Measurements from ENCODE around the gene SLC39A11.

Gene SLC39A11

DNA sequence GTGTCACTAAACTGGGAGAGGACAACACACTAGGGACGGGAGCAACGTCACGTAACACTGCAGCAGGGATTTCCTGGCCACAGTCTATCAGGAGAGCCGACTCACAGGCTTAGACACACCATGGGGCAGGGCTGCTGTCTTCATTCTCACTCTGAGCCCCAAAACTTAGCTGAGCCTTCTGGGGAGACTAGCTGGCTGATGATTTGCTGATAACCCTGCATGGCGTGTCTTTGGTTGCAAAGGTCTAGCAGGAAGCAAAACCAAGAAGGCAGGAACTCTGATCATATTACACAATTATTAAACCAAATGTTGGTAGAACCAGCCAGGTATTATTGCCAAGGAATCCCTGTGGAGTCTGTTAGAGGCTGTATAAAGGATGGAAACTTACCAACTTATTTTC, 345.0 kb downstream of the SLC39A11 start:
- Histone ChIP-seq H3K4ac (ENCODE audit: low read depth, low read length) (no peak overlapping the region), H3K79me2 (ENCODE audit: control insufficient read depth, insufficient read depth, low read length, poor library complexity) (no peaks in the 10 kb centered on the region), H3K4me2 (ENCODE audit: low read length) (no peak overlapping the region), H2AFZ (ENCODE audit: insufficient read depth, low read length, poor library complexity) (no peak overlapping the region), H3K14ac (ENCODE audit: low read length) (no peak overlapping the region), H2BK120ac (ENCODE audit: insufficient read depth, low read length, poor library complexity) (no peak overlapping the region), H2BK5ac (ENCODE audit: low read depth, low read length, poor library complexity) (no peak overlapping the region), H3K4me3 (ENCODE audit: low read depth, low read length) (no peak overlapping the region), H3K23ac (ENCODE audit: low read length) (no peak overlapping the region), H3K9me3 (ENCODE audit: insufficient read depth, low read depth, low read length) (peaks cover 3% of the 10 kb centered on the region), H3K18ac (ENCODE audit: low read length) (no peak overlapping the region), H3K27me3 (ENCODE audit: insufficient read depth, low read length) (no peaks in the 10 kb centered on the region), H4K91ac (ENCODE audit: low read depth, low read length) (no peak overlapping the region), H4K12ac (ENCODE audit: low read depth, low read length) (no peak overlapping the region), H3K9ac (ENCODE audit: low read length) (no peak overlapping the region), H2BK12ac (ENCODE audit: low read length) (no peak overlapping the region), H3K4me1 (ENCODE audit: control insufficient read depth in 1 of 2, insufficient read depth in 2 of 2, low read length in 2 of 2) (no peaks in the 10 kb centered on the region), H4K8ac (ENCODE audit: low read depth, low read length) (no peak overlapping the region), H3K79me1 (ENCODE audit: low read length) (no peaks in the 10 kb centered on the region), H3K27ac (ENCODE audit: low read depth, low read length) (no peak overlapping the region), H3K36me3 (ENCODE audit: control insufficient read depth in 1 of 2, insufficient read depth in 2 of 2, low read length in 2 of 2) (no peaks in the 10 kb centered on the region), H2AK5ac (ENCODE audit: low read length) (no peak overlapping the region)
- no CpG with 5 or more reads among the region's 5 CpGs for WGBS (ENCODE audit: extremely low coverage, insufficient coverage, insufficient read length)
- no peak for DNase-seq

DNA sequence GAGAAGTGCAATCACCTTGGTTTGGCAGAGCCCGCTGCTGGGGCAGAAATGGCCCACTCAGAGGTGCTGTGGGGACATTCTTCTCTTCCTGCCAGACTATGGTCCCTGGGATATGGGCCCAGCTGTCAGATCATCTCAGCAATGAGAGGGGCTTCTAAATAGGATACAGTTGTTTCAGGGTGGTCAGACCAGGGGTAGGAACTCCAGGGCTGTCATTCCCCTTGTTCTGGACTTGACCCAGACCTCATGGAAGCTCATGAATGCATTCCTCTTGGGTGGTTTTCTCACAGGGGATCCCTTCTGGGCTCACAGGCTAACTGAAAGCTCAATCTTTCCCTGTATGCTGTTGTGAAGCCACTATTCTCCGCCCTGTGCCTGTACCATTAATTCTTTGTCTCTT, 347.2 kb downstream of the SLC39A11 start:
- no peak overlapping the region for H3K9ac ChIP-seq (ENCODE audit: low read length)
- H3K36me3 ChIP-seq (ENCODE audit: control insufficient read depth in 1 of 2, insufficient read depth in 2 of 2, low read length in 2 of 2): no peaks in the 10 kb centered on the region
- no peak overlapping the region for H2BK5ac ChIP-seq (ENCODE audit: low read depth, low read length, poor library complexity)
- no peak overlapping the region for H3K4me2 ChIP-seq (ENCODE audit: low read length)
- no peaks in the 10 kb centered on the region for H3K79me1 ChIP-seq (ENCODE audit: low read length)
- H4K91ac ChIP-seq (ENCODE audit: low read depth, low read length): no peak overlapping the region
- DNase-seq: no peak
- H2AFZ ChIP-seq (ENCODE audit: insufficient read depth, low read length, poor library complexity): no peak overlapping the region
- H3K23ac ChIP-seq (ENCODE audit: low read length): no peak overlapping the region
- H3K27me3 ChIP-seq (ENCODE audit: insufficient read depth, low read length): no peaks in the 10 kb centered on the region
- no peak overlapping the region for H2AK5ac ChIP-seq (ENCODE audit: low read length)
- H3K14ac ChIP-seq (ENCODE audit: low read length): no peak overlapping the region
- no peak overlapping the region for H3K27ac ChIP-seq (ENCODE audit: low read depth, low read length)
- H3K4ac ChIP-seq (ENCODE audit: low read depth, low read length): no peak overlapping the region
- peaks cover 2% of the 10 kb centered on the region for H3K9me3 ChIP-seq (ENCODE audit: insufficient read depth, low read depth, low read length)
- H4K8ac ChIP-seq (ENCODE audit: low read depth, low read length): no peak overlapping the region
- no peak overlapping the region for H2BK120ac ChIP-seq (ENCODE audit: insufficient read depth, low read length, poor library complexity)
- no CpG with 5 or more reads among the region's 2 CpGs for WGBS (ENCODE audit: extremely low coverage, insufficient coverage, insufficient read length)
- H3K79me2 ChIP-seq (ENCODE audit: control insufficient read depth, insufficient read depth, low read length, poor library complexity): no peaks in the 10 kb centered on the region
- no peak overlapping the region for H3K4me3 ChIP-seq (ENCODE audit: low read depth, low read length)
- no peak overlapping the region for H3K18ac ChIP-seq (ENCODE audit: low read length)
- H4K12ac ChIP-seq (ENCODE audit: low read depth, low read length): no peak overlapping the region
- no peak overlapping the region for H2BK12ac ChIP-seq (ENCODE audit: low read length)
- no peaks in the 10 kb centered on the region for H3K4me1 ChIP-seq (ENCODE audit: control insufficient read depth in 1 of 2, insufficient read depth in 2 of 2, low read length in 2 of 2)

DNA sequence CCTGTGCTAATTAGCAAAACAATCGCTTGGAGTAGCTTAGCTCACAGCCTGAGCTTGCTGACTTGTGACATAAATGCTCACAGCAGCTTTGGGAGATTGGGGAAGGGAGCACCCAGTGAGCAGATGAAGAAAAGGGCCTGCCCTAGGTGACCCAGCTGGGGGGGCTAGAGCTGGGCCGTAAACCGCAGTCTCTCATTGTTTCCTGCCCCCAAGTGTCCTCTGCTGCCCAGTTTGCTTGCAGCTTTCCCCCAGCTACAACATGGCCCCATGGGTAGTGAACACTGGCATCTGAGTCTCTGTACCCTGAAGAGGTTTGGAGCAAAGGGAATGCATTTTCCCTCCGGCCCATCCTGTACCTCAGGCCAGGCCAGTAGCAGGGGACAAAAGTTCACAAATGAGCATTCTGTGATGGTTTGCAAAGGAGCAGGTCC, 349.4 kb downstream of the SLC39A11 start:
- no peak for DNase-seq
- Histone ChIP-seq H3K79me1 (ENCODE audit: low read length) (no peaks in the 10 kb centered on the region), H3K9me3 (ENCODE audit: insufficient read depth, low read depth, low read length) (peaks cover 2% of the 10 kb centered on the region), H3K79me2 (ENCODE audit: control insufficient read depth, insufficient read depth, low read length, poor library complexity) (no peaks in the 10 kb centered on the region), H4K12ac (ENCODE audit: low read depth, low read length) (no peak overlapping the region), H3K27me3 (ENCODE audit: insufficient read depth, low read length) (no peaks in the 10 kb centered on the region), H3K4me1 (ENCODE audit: control insufficient read depth in 1 of 2, insufficient read depth in 2 of 2, low read length in 2 of 2) (no peaks in the 10 kb centered on the region), H2AK5ac (ENCODE audit: low read length) (no peak overlapping the region), H3K9ac (ENCODE audit: low read length) (no peak overlapping the region), H2AFZ (ENCODE audit: insufficient read depth, low read length, poor library complexity) (no peak overlapping the region), H3K4ac (ENCODE audit: low read depth, low read length) (no peak overlapping the region), H4K8ac (ENCODE audit: low read depth, low read length) (no peak overlapping the region), H2BK5ac (ENCODE audit: low read depth, low read length, poor library complexity) (no peak overlapping the region), H3K27ac (ENCODE audit: low read depth, low read length) (no peak overlapping the region), H3K4me2 (ENCODE audit: low read length) (no peak overlapping the region), H3K18ac (ENCODE audit: low read length) (no peak overlapping the region), H4K91ac (ENCODE audit: low read depth, low read length) (no peak overlapping the region), H2BK120ac (ENCODE audit: insufficient read depth, low read length, poor library complexity) (no peak overlapping the region), H2BK12ac (ENCODE audit: low read length) (no peak overlapping the region), H3K23ac (ENCODE audit: low read length) (peak overlapping the region; percentile 50), H3K4me3 (ENCODE audit: low read depth, low read length) (no peak overlapping the region), H3K14ac (ENCODE audit: low read length) (no peak overlapping the region), H3K36me3 (ENCODE audit: control insufficient read depth in 1 of 2, insufficient read depth in 2 of 2, low read length in 2 of 2) (no peaks in the 10 kb centered on the region)
- no CpG with 5 or more reads among the region's 4 CpGs for WGBS (ENCODE audit: extremely low coverage, insufficient coverage, insufficient read length)

DNA sequence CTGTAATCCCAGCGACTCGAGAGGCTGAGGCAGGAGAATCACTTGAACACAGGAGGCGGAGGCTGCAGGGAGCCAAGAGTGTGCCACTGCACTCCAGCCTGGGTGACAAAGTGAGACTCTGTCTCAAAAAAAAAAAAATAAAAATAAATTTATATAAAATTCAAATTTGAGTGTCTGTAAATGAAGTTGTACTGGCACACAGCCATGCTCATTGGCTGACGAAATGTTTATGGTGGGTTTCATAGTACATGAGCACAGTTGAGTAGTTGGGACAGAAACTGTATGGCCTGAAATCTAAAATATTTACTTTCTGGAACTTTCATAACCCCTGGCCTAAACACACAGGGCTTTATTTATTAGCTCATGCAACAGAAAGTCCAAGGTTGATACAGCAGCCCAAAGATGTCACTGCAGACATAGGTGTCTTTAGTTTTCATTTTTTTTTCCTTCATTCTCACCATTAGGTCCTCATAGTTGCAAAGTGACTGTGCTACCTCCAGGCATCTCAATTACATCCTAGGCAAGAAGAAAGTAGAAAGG, 355.3 kb downstream of the SLC39A11 start:
- Histone ChIP-seq H2AFZ (ENCODE audit: insufficient read depth, low read length, poor library complexity) (no peak overlapping the region), H2BK5ac (ENCODE audit: low read depth, low read length, poor library complexity) (no peak overlapping the region), H2AK5ac (ENCODE audit: low read length) (no peak overlapping the region), H3K9me3 (ENCODE audit: insufficient read depth, low read depth, low read length) (no peaks in the 10 kb centered on the region), H3K36me3 (ENCODE audit: control insufficient read depth in 1 of 2, insufficient read depth in 2 of 2, low read length in 2 of 2) (no peaks in the 10 kb centered on the region), H3K4me2 (ENCODE audit: low read length) (no peak overlapping the region), H4K8ac (ENCODE audit: low read depth, low read length) (no peak overlapping the region), H3K27ac (ENCODE audit: low read depth, low read length) (no peak overlapping the region), H3K4me3 (ENCODE audit: low read depth, low read length) (no peak overlapping the region), H3K14ac (ENCODE audit: low read length) (no peak overlapping the region), H4K12ac (ENCODE audit: low read depth, low read length) (no peak overlapping the region), H2BK12ac (ENCODE audit: low read length) (no peak overlapping the region), H2BK120ac (ENCODE audit: insufficient read depth, low read length, poor library complexity) (no peak overlapping the region), H3K4ac (ENCODE audit: low read depth, low read length) (no peak overlapping the region), H3K79me1 (ENCODE audit: low read length) (no peaks in the 10 kb centered on the region), H3K18ac (ENCODE audit: low read length) (no peak overlapping the region), H3K9ac (ENCODE audit: low read length) (no peak overlapping the region), H3K23ac (ENCODE audit: low read length) (no peak overlapping the region), H3K79me2 (ENCODE audit: control insufficient read depth, insufficient read depth, low read length, poor library complexity) (no peaks in the 10 kb centered on the region), H4K91ac (ENCODE audit: low read depth, low read length) (no peak overlapping the region), H3K4me1 (ENCODE audit: control insufficient read depth in 1 of 2, insufficient read depth in 2 of 2, low read length in 2 of 2) (no peaks in the 10 kb centered on the region), H3K27me3 (ENCODE audit: insufficient read depth, low read length) (no peaks in the 10 kb centered on the region)
- no CpG with 5 or more reads among the region's 4 CpGs for WGBS (ENCODE audit: extremely low coverage, insufficient coverage, insufficient read length)
- no peak for DNase-seq

Data from trophoblast cell (in vitro differentiated cells and primary cell).